OCI-LY1 (cell line): ENCODE measurements around the gene EPAS1.

ENCODE experiments used
- EZH2 ChIP-seq: fragments of 200-600 bp; sonication (generic), shearing (Covaris generic); IDR thresholded peaks from 2 replicates; pipeline ENCODE4 v1.8.0; 2017; ENCODE audit warnings: borderline replicate concordance, mixed run types, mild to moderate bottlenecking, antibody characterized with exemption, low read length, moderate library complexity, mixed read lengths
- TF ChIP-seq, protein P1 (sequence below): fragments of 200-600 bp; sonication (generic), shearing (Covaris generic); IDR thresholded peaks from 2 replicates; pipeline ENCODE4 v1.5.1; 2017; ENCODE audit warnings: mild to moderate bottlenecking, antibody characterized with exemption, low read length, moderate library complexity, mixed read lengths

DNA sequence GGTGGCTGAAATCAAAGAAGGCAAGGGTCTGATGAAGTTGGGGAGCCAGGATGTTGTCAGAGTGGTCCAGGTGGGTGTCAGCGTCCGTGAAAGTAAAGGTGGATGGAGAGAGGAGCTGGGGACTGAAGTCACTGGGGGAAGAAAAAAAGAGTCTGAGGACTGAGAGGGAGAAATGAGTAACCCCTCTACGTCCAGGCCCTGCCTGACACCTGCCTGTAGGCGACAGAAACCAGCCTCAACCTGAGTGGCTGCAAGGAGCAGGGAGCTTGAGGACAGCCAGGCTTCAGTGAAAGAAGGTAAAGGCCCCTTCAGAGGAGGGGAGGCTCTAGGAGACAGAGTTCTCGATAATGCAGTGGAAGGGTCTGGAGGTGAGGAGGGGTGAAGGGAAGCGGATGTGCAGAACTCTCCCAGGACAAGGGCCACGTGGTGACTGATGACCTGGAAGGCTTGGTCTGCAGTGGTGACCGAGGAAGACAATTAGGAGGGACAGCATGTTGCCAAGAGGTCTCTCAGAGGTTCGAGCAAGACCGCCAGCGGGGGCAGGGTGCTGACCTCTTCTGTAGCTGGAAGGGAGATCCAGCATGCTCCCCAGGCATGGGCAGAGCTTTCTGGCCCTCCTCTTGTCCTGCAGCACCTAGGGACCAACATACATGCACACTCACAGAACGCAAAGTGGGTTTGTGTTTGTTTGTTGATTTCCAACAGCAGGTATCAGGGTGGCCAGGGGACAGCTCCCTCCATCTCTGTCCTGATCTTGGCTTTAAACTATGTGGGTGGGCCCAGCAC, 95.5 kb downstream of the EPAS1 start:
- TF ChIP-seq, protein P1, sequence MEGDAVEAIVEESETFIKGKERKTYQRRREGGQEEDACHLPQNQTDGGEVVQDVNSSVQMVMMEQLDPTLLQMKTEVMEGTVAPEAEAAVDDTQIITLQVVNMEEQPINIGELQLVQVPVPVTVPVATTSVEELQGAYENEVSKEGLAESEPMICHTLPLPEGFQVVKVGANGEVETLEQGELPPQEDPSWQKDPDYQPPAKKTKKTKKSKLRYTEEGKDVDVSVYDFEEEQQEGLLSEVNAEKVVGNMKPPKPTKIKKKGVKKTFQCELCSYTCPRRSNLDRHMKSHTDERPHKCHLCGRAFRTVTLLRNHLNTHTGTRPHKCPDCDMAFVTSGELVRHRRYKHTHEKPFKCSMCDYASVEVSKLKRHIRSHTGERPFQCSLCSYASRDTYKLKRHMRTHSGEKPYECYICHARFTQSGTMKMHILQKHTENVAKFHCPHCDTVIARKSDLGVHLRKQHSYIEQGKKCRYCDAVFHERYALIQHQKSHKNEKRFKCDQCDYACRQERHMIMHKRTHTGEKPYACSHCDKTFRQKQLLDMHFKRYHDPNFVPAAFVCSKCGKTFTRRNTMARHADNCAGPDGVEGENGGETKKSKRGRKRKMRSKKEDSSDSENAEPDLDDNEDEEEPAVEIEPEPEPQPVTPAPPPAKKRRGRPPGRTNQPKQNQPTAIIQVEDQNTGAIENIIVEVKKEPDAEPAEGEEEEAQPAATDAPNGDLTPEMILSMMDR, result no peak
- TF ChIP-seq EZH2, result no peak
